ENCODE data around the gene AR. TPM values are rescaled to one million over a fixed set of nuclear protein-coding genes. Genes with fewer than 3 reads are reported as not detected.

The AR gene
- total and polyA plus RNA-seq, 10 of the 15 experiments (the other 5 are each of a cell fraction or from before 2014, with no cell fraction given), result 0.07 to 0.09 (median 0.08) TPM; not detected in 7

- H3K27ac ChIP-seq (ENCODE audit: control insufficient read depth, insufficient read depth), result no peak overlapping the region
- RAD21 ChIA-PET (ENCODE audit: unreplicated experiment), result no interaction called here
- no peaks in the 10 kb centered on the region; the same call in 2 of the 3 replicates for H3K9me3 ChIP-seq (replicated peaks; ENCODE audit: control insufficient read depth, insufficient read depth, low read length)
- no peak overlapping the region for H3K4me2 ChIP-seq (ENCODE audit: control insufficient read depth, insufficient read depth)
- no peaks in the 10 kb centered on the region for H3K4me1 ChIP-seq (ENCODE audit: control insufficient read depth, insufficient read depth, low read length)
- H3K27me3 ChIP-seq (replicated peaks in 1 of 2; ENCODE audit: control insufficient read depth in 2 of 2, insufficient read depth in 2 of 2, low read length in 1 of 2), result no peaks in the 10 kb centered on the region
- H3K79me2 ChIP-seq (ENCODE audit: control insufficient read depth, insufficient read depth, low read length), result no peaks in the 10 kb centered on the region
- H2AFZ ChIP-seq (ENCODE audit: control insufficient read depth, low read depth, low read length), result no peak overlapping the region
- H3K36me3 ChIP-seq (ENCODE audit: control insufficient read depth in 2 of 2, insufficient read depth in 2 of 2, low read length in 1 of 2), result no peaks in the 10 kb centered on the region
- BruUV-seq (replicated peaks), result no TSS peak
- DNase-seq (ENCODE audit: low read depth, low spot score) (no peak), ATAC-seq (no peak), FAIRE-seq (no peak)
- POLR2A ChIA-PET, result no interaction called here
- CTCF ChIA-PET, result interaction anchor here (0.6 kb wide), 1 partner anchor 89 kb away, joined by 3 read pairs; no protein-coding TSS in a partner anchor
- in situ Hi-C loops (cut with MboI), result no loop called here
- H3K4me3 ChIP-seq, result no peak overlapping the region
- WGBS (ENCODE audit: insufficient coverage, insufficient replicate concordance, low lambda C conversion rate, missing lambda C conversion rate), result 0% methylated on average over 1 of the region's 1 CpG
- no peak overlapping the region for H3K9ac ChIP-seq (ENCODE audit: control insufficient read depth, insufficient read depth, low read length)
- SMC1A ChIA-PET (ENCODE audit: uncharacterized antibody, unreplicated experiment), result interaction anchor here (0.8 kb wide), 1 partner anchor 10 kb away, joined by 6 read pairs; no protein-coding TSS in a partner anchor
- intact Hi-C loops (cut with micrococcal nuclease; ENCODE audit: unreplicated experiment), result no loop called here
- no peak for TF ChIP-seq NR2C2 (IDR thresholded peaks at IDR 0.05; ENCODE audit: borderline replicate concordance, control insufficient read depth, insufficient read length, low read depth)
- TF ChIP-seq ZNF592 (IDR thresholded peaks at IDR 0.05), result no peak
- no peak for TF ChIP-seq MLLT1 (IDR thresholded peaks at IDR 0.05)
- no peak for TF ChIP-seq PBX3 (IDR thresholded peaks at IDR 0.05; ENCODE audit: insufficient replicate concordance, low read depth, low read length)
- TF ChIP-seq ASH2L (IDR thresholded peaks at IDR 0.05; ENCODE audit: borderline replicate concordance, low read depth), result no peak
- no peak for TF ChIP-seq STAT3 (IDR thresholded peaks at IDR 0.05; ENCODE audit: low read depth, low read length)
- H4K20me1 ChIP-seq (ENCODE audit: control insufficient read depth, insufficient read depth), result no peaks in the 10 kb centered on the region
These were observed 66.5 kb downstream of the AR start for GRCh38 chrX:67610282-67610681.

All from GM12878 (cell line).